Peyer's patch (tissue), 4 donors: ENCODE measurements around the gene ZC3H13. TPM values are rescaled to one million over a fixed set of nuclear protein-coding genes. Genes with fewer than 3 reads are reported as not detected.

Experiments used
- DNase-seq, 3 donors: peaks; one replicate each; pipeline ENCODE4 v3.0.0-alpha.2; 2017 to 2019
- H3K27ac ChIP-seq, 4 donors: fragments of 200-600 bp; sonication (generic); one replicate each; pipeline ENCODE4 v1.5.1; 2016 to 2019
- H3K27me3 ChIP-seq, 2 donors: fragments of 200-600 bp; sonication (generic); one replicate each; pipeline ENCODE4 v1.5.1; 2019
- H3K36me3 ChIP-seq, 3 donors: fragments of 200-600 bp; sonication (generic); one replicate each; pipeline ENCODE4 v1.5.1; 2016 to 2019
- H3K4me1 ChIP-seq, 4 donors: fragments of 200-600 bp; sonication (generic); one replicate each; pipeline ENCODE4 v1.5.1; 2016 to 2019
- H3K4me3 ChIP-seq, 4 donors: fragments of 200-600 bp; sonication (generic); 1 replicate in 3 of 4; 2 replicates in 1 of 4; pipeline ENCODE4 v1.5.1; 2016 to 2019; ENCODE audit warnings: mild to moderate bottlenecking in 1 of 4
- H3K9me3 ChIP-seq, 4 donors: fragments of 200-600 bp; sonication (generic); one replicate each; pipeline ENCODE4 v1.5.1; 2016 to 2019; ENCODE audit warnings: mild to moderate bottlenecking in 1 of 4
- POLR2A ChIP-seq, 2 donors: fragments of 450-650 bp; IDR thresholded peaks; one replicate each; pipeline ENCODE4 v1.5.1; 2017; ENCODE audit warnings: antibody characterized with exemption in 2 of 2, mild to moderate bottlenecking in 2 of 2, moderate library complexity in 2 of 2
- total RNA-seq, 4 donors: library from RNA; depleted of rRNA; stranded (reverse); fragments of >200 nt; gene quantifications; one replicate each; pipeline ENCODE4 v1.1.0, GENCODE V29; 2016
- TF ChIP-seq, protein P1 (sequence below), 6 experiments: fragments of 450-650 bp in 4 of 6; fragments of 200-600 bp in 2 of 6; sonication (generic) in 1 of 6; IDR thresholded peaks; one replicate each; pipeline ENCODE4 v1.5.1; 2017 to 2019; ENCODE audit warnings: antibody characterized with exemption in 6 of 6, mild to moderate bottlenecking in 3 of 6, moderate library complexity in 1 of 6

The ZC3H13 gene
- total RNA-seq, 4 donors from 2014 or later = 22.6 to 71.8 (median 30.6) TPM

DNA sequence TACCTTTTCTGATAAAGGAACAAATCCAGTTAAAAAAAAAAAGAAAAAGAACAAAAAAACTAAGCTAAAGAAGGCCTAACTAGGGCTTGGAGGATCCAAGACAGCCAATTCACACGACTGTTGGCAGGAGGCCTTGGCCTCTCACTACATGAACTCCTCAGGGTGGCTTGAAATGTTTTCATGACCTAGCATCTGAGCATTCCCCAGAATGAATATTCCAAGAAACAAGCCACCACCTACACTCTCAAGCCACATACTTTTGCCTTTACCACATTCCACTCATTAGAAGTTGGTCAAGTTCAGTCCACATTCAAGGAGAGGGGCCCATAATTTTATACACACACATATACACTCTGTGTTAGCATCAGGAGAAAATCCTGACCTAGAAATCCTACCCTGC, 103.4 kb downstream of the ZC3H13 start:
- Histone ChIP-seq H3K4me1 (no peaks in the 10 kb centered on the region), H3K4me3 (no peak overlapping the region), H3K27me3 (no peaks in the 10 kb centered on the region), H3K27ac (no peak overlapping the region), H3K36me3 (peaks cover 0 to 6% (median 0%) of the 10 kb centered on the region in 3 donors), H3K9me3 (no peaks in the 10 kb centered on the region)
- TF ChIP-seq, protein P1, sequence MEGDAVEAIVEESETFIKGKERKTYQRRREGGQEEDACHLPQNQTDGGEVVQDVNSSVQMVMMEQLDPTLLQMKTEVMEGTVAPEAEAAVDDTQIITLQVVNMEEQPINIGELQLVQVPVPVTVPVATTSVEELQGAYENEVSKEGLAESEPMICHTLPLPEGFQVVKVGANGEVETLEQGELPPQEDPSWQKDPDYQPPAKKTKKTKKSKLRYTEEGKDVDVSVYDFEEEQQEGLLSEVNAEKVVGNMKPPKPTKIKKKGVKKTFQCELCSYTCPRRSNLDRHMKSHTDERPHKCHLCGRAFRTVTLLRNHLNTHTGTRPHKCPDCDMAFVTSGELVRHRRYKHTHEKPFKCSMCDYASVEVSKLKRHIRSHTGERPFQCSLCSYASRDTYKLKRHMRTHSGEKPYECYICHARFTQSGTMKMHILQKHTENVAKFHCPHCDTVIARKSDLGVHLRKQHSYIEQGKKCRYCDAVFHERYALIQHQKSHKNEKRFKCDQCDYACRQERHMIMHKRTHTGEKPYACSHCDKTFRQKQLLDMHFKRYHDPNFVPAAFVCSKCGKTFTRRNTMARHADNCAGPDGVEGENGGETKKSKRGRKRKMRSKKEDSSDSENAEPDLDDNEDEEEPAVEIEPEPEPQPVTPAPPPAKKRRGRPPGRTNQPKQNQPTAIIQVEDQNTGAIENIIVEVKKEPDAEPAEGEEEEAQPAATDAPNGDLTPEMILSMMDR (IDR thresholded peaks at IDR 0.05) = no peak
- TF ChIP-seq POLR2A (IDR thresholded peaks at IDR 0.05) = no peak
- no peak for DNase-seq

GRCh38 chr13:45943965-45944364, 108.6 kb downstream of the ZC3H13 start:
- Histone ChIP-seq H3K27ac (no peak overlapping the region), H3K4me1 (no peaks in the 10 kb centered on the region), H3K9me3 (no peaks in the 10 kb centered on the region), H3K4me3 (no peak overlapping the region), H3K27me3 (no peaks in the 10 kb centered on the region), H3K36me3 (no peaks in the 10 kb centered on the region)
- DNase-seq = no peak
- TF ChIP-seq, protein P1 (IDR thresholded peaks at IDR 0.05) = no peak
- no peak for TF ChIP-seq POLR2A (IDR thresholded peaks at IDR 0.05)

GRCh38 chr13:45943120-45943519, 109.4 kb downstream of the ZC3H13 start:
- Histone ChIP-seq H3K36me3 (no peaks in the 10 kb centered on the region), H3K27ac (no peak overlapping the region), H3K4me1 (no peaks in the 10 kb centered on the region), H3K9me3 (no peaks in the 10 kb centered on the region), H3K27me3 (no peaks in the 10 kb centered on the region), H3K4me3 (no peak overlapping the region)
- DNase-seq = no peak
- TF ChIP-seq, protein P1 (IDR thresholded peaks at IDR 0.05) = no peak
- no peak for TF ChIP-seq POLR2A (IDR thresholded peaks at IDR 0.05)

- Histone ChIP-seq H3K36me3 (no peaks in the 10 kb centered on the region), H3K4me3 (no peak overlapping the region), H3K4me1 (no peaks in the 10 kb centered on the region), H3K9me3 (no peaks in the 10 kb centered on the region), H3K27me3 (no peaks in the 10 kb centered on the region), H3K27ac (no peak overlapping the region)
- DNase-seq = no peak
- no peak for TF ChIP-seq POLR2A (IDR thresholded peaks at IDR 0.05)
- TF ChIP-seq, protein P1 (IDR thresholded peaks at IDR 0.05) = no peak
Observed at GRCh38 chr13:45941261-45941660, 111.3 kb downstream of the ZC3H13 start.

GRCh38 chr13:45940061-45940460, 112.5 kb downstream of the ZC3H13 start:
- Histone ChIP-seq H3K4me3 (no peak overlapping the region), H3K27me3 (no peaks in the 10 kb centered on the region), H3K9me3 (no peaks in the 10 kb centered on the region), H3K4me1 (no peaks in the 10 kb centered on the region), H3K36me3 (no peaks in the 10 kb centered on the region), H3K27ac (no peak overlapping the region)
- DNase-seq = no peak
- TF ChIP-seq POLR2A (IDR thresholded peaks at IDR 0.05) = no peak
- TF ChIP-seq, protein P1 (IDR thresholded peaks at IDR 0.05) = no peak

- H3K27ac ChIP-seq = no peak overlapping the region
- no peak overlapping the region for H3K4me3 ChIP-seq
- no peaks in the 10 kb centered on the region for H3K9me3 ChIP-seq
- H3K4me1 ChIP-seq = no peaks in the 10 kb centered on the region
- H3K36me3 ChIP-seq = no peaks in the 10 kb centered on the region
- DNase-seq = no peak
- H3K27me3 ChIP-seq = no peaks in the 10 kb centered on the region
- TF ChIP-seq, protein P1 (IDR thresholded peaks at IDR 0.05) = no peak
- TF ChIP-seq POLR2A (IDR thresholded peaks at IDR 0.05) = no peak
Observed at GRCh38 chr13:45936621-45937020, 115.9 kb downstream of the ZC3H13 start.
